K562 (cell line): ENCODE results near the gene TRPV6. TPM values are rescaled to one million over a fixed set of nuclear protein-coding genes. Genes with fewer than 3 reads are reported as not detected.

Experiments used
- ARNT ChIP-seq, 2 experiments: fragments of 450-650 bp; IDR thresholded peaks; 2 replicates each; pipeline ENCODE4 v1.6.1; 2016; ENCODE audit warnings: mild to moderate bottlenecking in 1 of 2
- BDP1 ChIP-seq: IDR thresholded peaks from 3 replicates; pipeline ENCODE4 v1.6.1; 2011; ENCODE audit not compliant: insufficient read length, insufficient read depth
- BRD4 ChIP-seq: fragments of 200-600 bp; sonication (generic); IDR thresholded peaks from 2 replicates; pipeline ENCODE4 v1.6.1; 2017; ENCODE audit warnings: inconsistent platforms
- CHCHD3 ChIP-seq: fragments of 250-450 bp; sonication (Bioruptor Pico); IDR thresholded peaks from 2 replicates; pipeline ENCODE4 v2.1.2; 2022; ENCODE audit warnings: mild to moderate bottlenecking
- ELF1 ChIP-seq: fragments of 200-800 bp; sonication (Bioruptor generic); IDR thresholded peaks from 2 replicates; pipeline ENCODE4 v1.6.1; 2016; ENCODE audit warnings: missing genetic modification characterization, missing compliant biosample characterization
- ELF2 ChIP-seq: fragments of 250-450 bp; sonication (Bioruptor Pico); IDR thresholded peaks from 2 replicates; pipeline ENCODE4 v1.5.0; 2021; ENCODE audit warnings: mild to moderate bottlenecking
- KLF16 ChIP-seq: IDR thresholded peaks from 2 replicates; pipeline ENCODE4 v1.6.1; 2016; ENCODE audit warnings: antibody characterized with exemption
- MGA ChIP-seq: fragments of 450-650 bp; IDR thresholded peaks from 2 replicates; pipeline ENCODE4 v1.6.1; 2016; ENCODE audit warnings: mild to moderate bottlenecking, moderate library complexity
- NEUROD1 ChIP-seq: fragments of 150-350 bp; IDR thresholded peaks from 2 replicates; pipeline ENCODE4 v1.6.1; 2014; ENCODE audit warnings: borderline replicate concordance, low read length, low read depth; ENCODE audit not compliant: partially characterized antibody
- PCBP2 ChIP-seq: fragments of 200-400 bp; formaldehyde crosslinking; IDR thresholded peaks from 2 replicates; pipeline ENCODE4 v1.6.1; 2018; ENCODE audit warnings: low read length, low read depth, mild to moderate bottlenecking, moderate library complexity; ENCODE audit not compliant: poor library complexity, severe bottlenecking
- XRCC3 ChIP-seq: fragments of 450-650 bp; IDR thresholded peaks from 2 replicates; pipeline ENCODE4 v1.6.1; 2017; ENCODE audit warnings: mild to moderate bottlenecking, moderate library complexity
- ZBTB1 ChIP-seq: sonication (generic); formaldehyde crosslinking; IDR thresholded peaks from 2 replicates; pipeline ENCODE4 v1.8.1; 2023; ENCODE audit warnings: missing genetic modification reagents, low read depth, mild to moderate bottlenecking, borderline replicate concordance
- polyA plus RNA-seq, 8 experiments: library from polyadenylated mRNA; depleted of rRNA in 4 of 8; stranded (reverse) in 5 of 8; unstranded in 3 of 8; fragments of >200 nt; fragmentation: Nextera tagmentation in 2 of 8; fragmentation: Illumina TruSeq in 1 of 8; extraction: Ambion mirVana in 2 of 8; extraction: Trizol in 1 of 8; gene quantifications; 2 replicates each; pipeline versions ENCODE4 v1.2.1 to v1.2.3, GENCODE V29; 2011 to 2014; ENCODE audit warnings: inconsistent platforms in 1 of 8, missing spikeins in 1 of 8
- total RNA-seq, 7 experiments: library from RNA; depleted of rRNA in 6 of 7; stranded (reverse); fragments of >200 nt in 6 of 7; fragmentation: Illumina TruSeq in 2 of 7; extraction: Trizol in 2 of 7; gene quantifications; 2 replicates each; pipeline versions ENCODE4 v1.2.1 to v1.2.3, GENCODE V29; 2011 to 2021; ENCODE audit warnings: low replicate concordance in 1 of 7
- TF ChIP-seq, protein P1 (sequence below): fragments of 250-450 bp; sonication (Bioruptor Pico); IDR thresholded peaks from 2 replicates; pipeline ENCODE4 v1.5.0; 2020; ENCODE audit warnings: mild to moderate bottlenecking, borderline replicate concordance
- TF ChIP-seq, protein P2 (sequence below): sonication (generic); formaldehyde crosslinking; IDR thresholded peaks from 2 replicates; pipeline ENCODE4 v1.8.1; 2023; ENCODE audit warnings: mild to moderate bottlenecking, missing genetic modification reagents, moderate library complexity

Gene TRPV6
- total and polyA plus RNA-seq, 9 of the 15 experiments (the other 6 are each of a cell fraction or from before 2014, with no cell fraction given) = 0.04 to 0.36 (median 0.11) TPM

- TF ChIP-seq, protein P1, sequence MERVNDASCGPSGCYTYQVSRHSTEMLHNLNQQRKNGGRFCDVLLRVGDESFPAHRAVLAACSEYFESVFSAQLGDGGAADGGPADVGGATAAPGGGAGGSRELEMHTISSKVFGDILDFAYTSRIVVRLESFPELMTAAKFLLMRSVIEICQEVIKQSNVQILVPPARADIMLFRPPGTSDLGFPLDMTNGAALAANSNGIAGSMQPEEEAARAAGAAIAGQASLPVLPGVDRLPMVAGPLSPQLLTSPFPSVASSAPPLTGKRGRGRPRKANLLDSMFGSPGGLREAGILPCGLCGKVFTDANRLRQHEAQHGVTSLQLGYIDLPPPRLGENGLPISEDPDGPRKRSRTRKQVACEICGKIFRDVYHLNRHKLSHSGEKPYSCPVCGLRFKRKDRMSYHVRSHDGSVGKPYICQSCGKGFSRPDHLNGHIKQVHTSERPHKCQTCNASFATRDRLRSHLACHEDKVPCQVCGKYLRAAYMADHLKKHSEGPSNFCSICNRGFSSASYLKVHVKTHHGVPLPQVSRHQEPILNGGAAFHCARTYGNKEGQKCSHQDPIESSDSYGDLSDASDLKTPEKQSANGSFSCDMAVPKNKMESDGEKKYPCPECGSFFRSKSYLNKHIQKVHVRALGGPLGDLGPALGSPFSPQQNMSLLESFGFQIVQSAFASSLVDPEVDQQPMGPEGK = no peak
- TF ChIP-seq ELF1 (no peak), XRCC3 (no peak), ELF2 (CRISPR knock-in tag) (no peak), NEUROD1 (peak; percentile 18), ARNT (IDR thresholded peaks at IDR 0.05) (0 out of 4 replicates have a peak, but pooled peaks of 1 of the 2 experiments have one; percentile 20), CHCHD3 (CRISPR knock-in tag) (no peak), MGA (no peak), ZBTB1 (CRISPR knock-in tag) (no peak), BRD4 (no peak), PCBP2 (no peak), KLF16 (peak; percentile 50; the same call in 1 of the 2 replicates), BDP1 (no peak)
- TF ChIP-seq, protein P2, sequence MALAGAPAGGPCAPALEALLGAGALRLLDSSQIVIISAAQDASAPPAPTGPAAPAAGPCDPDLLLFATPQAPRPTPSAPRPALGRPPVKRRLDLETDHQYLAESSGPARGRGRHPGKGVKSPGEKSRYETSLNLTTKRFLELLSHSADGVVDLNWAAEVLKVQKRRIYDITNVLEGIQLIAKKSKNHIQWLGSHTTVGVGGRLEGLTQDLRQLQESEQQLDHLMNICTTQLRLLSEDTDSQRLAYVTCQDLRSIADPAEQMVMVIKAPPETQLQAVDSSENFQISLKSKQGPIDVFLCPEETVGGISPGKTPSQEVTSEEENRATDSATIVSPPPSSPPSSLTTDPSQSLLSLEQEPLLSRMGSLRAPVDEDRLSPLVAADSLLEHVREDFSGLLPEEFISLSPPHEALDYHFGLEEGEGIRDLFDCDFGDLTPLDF (CRISPR knock-in tag) = 0 out of 2 replicates have a peak, but pooled peaks have one; percentile 22
Measured at GRCh38 chr7:142880876-142881505, 4.6 kb downstream of the TRPV6 start (continued).
